Stomach (tissue), 9 donors: ENCODE measurements around the gene CNRIP1. TPM values are rescaled to one million over a fixed set of nuclear protein-coding genes. Genes with fewer than 3 reads are reported as not detected.

Experiments used
- DNase-seq, 2 donors: peaks; one replicate each; pipeline versions ENCODE4 v3.0.0 to v3.0.0-alpha.2; 2013 to 2019
- H3K27ac ChIP-seq, 5 donors: fragments of 200-600 bp in 4 of 5; sonication (generic) in 4 of 5; one replicate each; pipeline ENCODE4 v1.5.1; 2013 to 2019; ENCODE audit warnings: mild to moderate bottlenecking in 1 of 5, moderate library complexity in 1 of 5
- H3K27me3 ChIP-seq, 3 donors: fragments of 200-600 bp; sonication (generic); one replicate each; pipeline ENCODE4 v1.5.1; 2017 to 2019; ENCODE audit warnings: mixed run types in 1 of 3
- H3K36me3 ChIP-seq, 4 donors: fragments of 200-600 bp; sonication (generic); 1 replicate in 3 of 4; 2 replicates in 1 of 4; pipeline ENCODE4 v1.5.1; 2016 to 2019
- H3K4me1 ChIP-seq, 4 donors: fragments of 200-600 bp; sonication (generic); one replicate each; pipeline ENCODE4 v1.5.1; 2016 to 2019
- H3K4me3 ChIP-seq, 4 donors: fragments of 200-600 bp; sonication (generic) in 3 of 4; one replicate each; pipeline ENCODE4 v1.5.1; 2016 to 2019; ENCODE audit warnings: mild to moderate bottlenecking in 1 of 4
- H3K9me3 ChIP-seq, 4 donors: fragments of 200-600 bp; sonication (generic); one replicate each; pipeline ENCODE4 v1.5.1; 2016 to 2019
- EP300 ChIP-seq: sonication (generic); formaldehyde crosslinking; IDR thresholded peaks from one replicate; pipeline ENCODE4 v1.6.1; 2017; ENCODE audit warnings: antibody characterized with exemption
- POLR2A ChIP-seq, 4 donors: fragments of 450-650 bp; IDR thresholded peaks; one replicate each; pipeline ENCODE4 v1.6.1; 2016; ENCODE audit warnings: antibody characterized with exemption in 4 of 4, control low read depth in 2 of 4, mild to moderate bottlenecking in 1 of 4, moderate library complexity in 1 of 4
- POLR2AphosphoS5 ChIP-seq, 3 donors: sonication (generic); formaldehyde crosslinking; IDR thresholded peaks; one replicate each; pipeline ENCODE4 v1.6.1; 2016; ENCODE audit warnings: antibody characterized with exemption in 3 of 3
- WGBS, 5 donors: extraction: QIAGEN DNeasy Blood & Tissue Kit in 3 of 5; methylation state at CpG; one replicate each; pipeline versions ENCODE4 v1.1.5 to v1.1.7; 2013 to 2018; 5-methylcytosine and 5-hydroxymethylcytosine counted together
- intact Hi-C: fragments of 100-400 bp; cut with DNase I; formaldehyde crosslinking; loops from one replicate; pipeline ENCODE4 v1.15.1; 2023; ENCODE audit warnings: low total_unique reads
- polyA plus RNA-seq, 3 donors: library from polyadenylated mRNA; stranded (reverse); fragments of 200-250 nt; gene quantifications; one replicate each; pipeline ENCODE4 v1.2.3, GENCODE V29; 2013
- total RNA-seq, 5 donors: library from RNA; depleted of rRNA; stranded (reverse); fragments of >200 nt; gene quantifications; one replicate each; pipeline versions ENCODE4 v1.1.0 to v1.2.3, GENCODE V29; 2014 to 2016
- TF ChIP-seq, protein P1 (sequence below), 7 experiments: fragments of 450-650 bp in 4 of 7; fragments of 200-600 bp in 3 of 7; sonication (generic) in 3 of 7; IDR thresholded peaks; one replicate each; pipeline ENCODE4 v1.5.1; 2016 to 2019; ENCODE audit warnings: antibody characterized with exemption in 7 of 7, control low read depth in 2 of 7, mild to moderate bottlenecking in 1 of 7
- donor health status: healthy with polysubstance abuse.
- donor health status: Bipolar disorder and iron deficiency.
- donor health status: healthy.

Gene CNRIP1
- total and polyA plus RNA-seq, 8 donors = 6.2 to 107 (median 21.4) TPM; not detected in 1

DNA sequence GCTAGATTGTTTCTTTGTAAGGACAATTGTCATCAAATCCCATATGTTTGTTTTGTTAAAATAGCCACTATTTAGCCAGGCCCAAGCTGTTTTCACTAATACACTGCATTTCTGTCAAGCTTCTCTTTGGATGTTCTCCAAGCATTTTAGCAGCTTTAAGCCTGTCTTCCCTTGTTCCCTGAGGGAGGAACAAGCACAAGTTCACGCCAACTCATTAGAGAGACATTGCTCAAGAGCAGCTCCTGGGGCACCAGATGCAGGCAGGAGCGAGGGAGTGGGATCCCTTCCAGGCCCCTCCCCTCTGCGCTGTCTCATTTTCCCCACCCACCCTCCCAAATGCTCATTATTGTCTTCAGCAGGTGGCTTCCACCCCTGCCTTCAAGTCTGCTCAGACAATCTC lies 34.9 kb downstream of the CNRIP1 start:
- H3K9me3 ChIP-seq = no peaks in the 10 kb centered on the region
- TF ChIP-seq POLR2AphosphoS5 (IDR thresholded peaks at IDR 0.05) (peak in 2 of 3 donors; percentile 18 to 28), EP300 (no peak)
- WGBS, 5 donors = 47 to 86% (median 62%) methylated on average over 3 of the region's 3 CpGs
- no peaks in the 10 kb centered on the region for H3K27me3 ChIP-seq
- H3K36me3 ChIP-seq = no peaks in the 10 kb centered on the region
- intact Hi-C loops = loop anchor here (5.0 kb wide), 1 partner anchor 163 kb away; no protein-coding TSS in a partner anchor
- no peak overlapping the region for H3K4me3 ChIP-seq
- no peak overlapping the region for H3K27ac ChIP-seq
- H3K4me1 ChIP-seq = peaks cover 0 to 37% (median 17%) of the 10 kb centered on the region in 4 donors
- peak in 1 of 2 donors; percentile 60 for DNase-seq

- WGBS, 5 donors = 91 to 96% (median 93%) methylated on average over 1 of the region's 1 CpG
These were observed 36.3 kb downstream of the CNRIP1 start for GRCh38 chr2:68283419-68283812.

DNA sequence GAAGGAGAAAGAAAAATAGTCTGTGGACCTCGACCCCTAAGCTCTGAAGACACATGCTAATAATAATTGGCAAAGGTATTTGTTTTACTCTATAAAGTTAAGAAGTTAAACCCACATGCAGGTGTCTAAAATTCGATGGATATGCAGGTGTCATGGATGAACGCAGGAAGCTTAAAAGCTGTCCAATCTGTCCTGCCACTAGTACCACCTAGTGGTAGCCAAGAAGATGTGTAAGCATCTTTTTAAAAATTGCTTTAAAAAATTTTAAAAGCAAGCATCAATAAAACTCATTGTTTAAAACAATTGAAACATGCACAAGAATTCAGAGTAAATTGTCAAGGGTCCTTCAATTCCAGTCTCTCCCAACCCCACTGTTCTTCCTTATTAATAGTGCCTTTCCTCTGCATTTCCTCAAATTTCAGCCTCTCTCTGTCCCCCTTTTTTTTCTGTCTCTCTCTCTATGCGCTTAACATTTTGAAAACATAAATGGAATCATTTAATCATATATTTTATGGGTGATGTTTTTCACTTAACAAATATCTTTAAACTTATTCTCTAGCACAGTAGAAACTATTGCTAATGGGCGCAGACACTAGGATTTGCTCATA lies 36.8 kb downstream of the CNRIP1 start:
- intact Hi-C loops = loop anchor here (5.0 kb wide), 1 partner anchor 161 kb away; no protein-coding TSS in a partner anchor
- 38 to 40% (median 39%) methylated on average over 5 of the region's 5 CpGs for WGBS, 5 donors
- peaks cover 0 to 27% (median 10%) of the 10 kb centered on the region in 4 donors for H3K4me1 ChIP-seq
- H3K4me3 ChIP-seq = no peak overlapping the region
- no peak overlapping the region for H3K27ac ChIP-seq
- DNase-seq = peak in 1 of 2 donors; percentile 55
- H3K9me3 ChIP-seq = no peaks in the 10 kb centered on the region
- no peak for TF ChIP-seq EP300
- TF ChIP-seq, protein P1, sequence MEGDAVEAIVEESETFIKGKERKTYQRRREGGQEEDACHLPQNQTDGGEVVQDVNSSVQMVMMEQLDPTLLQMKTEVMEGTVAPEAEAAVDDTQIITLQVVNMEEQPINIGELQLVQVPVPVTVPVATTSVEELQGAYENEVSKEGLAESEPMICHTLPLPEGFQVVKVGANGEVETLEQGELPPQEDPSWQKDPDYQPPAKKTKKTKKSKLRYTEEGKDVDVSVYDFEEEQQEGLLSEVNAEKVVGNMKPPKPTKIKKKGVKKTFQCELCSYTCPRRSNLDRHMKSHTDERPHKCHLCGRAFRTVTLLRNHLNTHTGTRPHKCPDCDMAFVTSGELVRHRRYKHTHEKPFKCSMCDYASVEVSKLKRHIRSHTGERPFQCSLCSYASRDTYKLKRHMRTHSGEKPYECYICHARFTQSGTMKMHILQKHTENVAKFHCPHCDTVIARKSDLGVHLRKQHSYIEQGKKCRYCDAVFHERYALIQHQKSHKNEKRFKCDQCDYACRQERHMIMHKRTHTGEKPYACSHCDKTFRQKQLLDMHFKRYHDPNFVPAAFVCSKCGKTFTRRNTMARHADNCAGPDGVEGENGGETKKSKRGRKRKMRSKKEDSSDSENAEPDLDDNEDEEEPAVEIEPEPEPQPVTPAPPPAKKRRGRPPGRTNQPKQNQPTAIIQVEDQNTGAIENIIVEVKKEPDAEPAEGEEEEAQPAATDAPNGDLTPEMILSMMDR (IDR thresholded peaks at IDR 0.05) = peak in 5 of 7 experiments; percentile 12 to 67 (median 61)
- H3K27me3 ChIP-seq = no peaks in the 10 kb centered on the region
- no peaks in the 10 kb centered on the region for H3K36me3 ChIP-seq

More at GRCh38 chr2:68283419-68283812, 36.3 kb downstream of the CNRIP1 start:
- TF ChIP-seq POLR2AphosphoS5 (IDR thresholded peaks at IDR 0.05) (no peak), EP300 (no peak), POLR2A (IDR thresholded peaks at IDR 0.05) (no peak)
- TF ChIP-seq, protein P1 (IDR thresholded peaks at IDR 0.05) = no peak
- H3K27me3 ChIP-seq = no peaks in the 10 kb centered on the region
- H3K36me3 ChIP-seq = no peaks in the 10 kb centered on the region
- H3K9me3 ChIP-seq = no peaks in the 10 kb centered on the region
- intact Hi-C loops = loop anchor here (5.0 kb wide), 1 partner anchor 161 kb away; no protein-coding TSS in a partner anchor
- no peak overlapping the region for H3K4me3 ChIP-seq
- peaks cover 0 to 32% (median 14%) of the 10 kb centered on the region in 4 donors for H3K4me1 ChIP-seq
- DNase-seq = no peak
- H3K27ac ChIP-seq = no peak overlapping the region

- DNase-seq = no peak
- no peak overlapping the region for H3K27ac ChIP-seq
- intact Hi-C loops = loop anchor here (5.0 kb wide), 1 partner anchor 158 kb away; no protein-coding TSS in a partner anchor
- H3K4me3 ChIP-seq = no peak overlapping the region
- no peaks in the 10 kb centered on the region for H3K36me3 ChIP-seq
- no peaks in the 10 kb centered on the region for H3K9me3 ChIP-seq
- TF ChIP-seq POLR2A (IDR thresholded peaks at IDR 0.05) = no peak
- TF ChIP-seq EP300 = no peak
- TF ChIP-seq POLR2AphosphoS5 (IDR thresholded peaks at IDR 0.05) = no peak
- TF ChIP-seq, protein P1 (IDR thresholded peaks at IDR 0.05) = no peak
- 84 to 97% (median 95%) methylated on average over 1 of the region's 1 CpG for WGBS, 5 donors
- H3K27me3 ChIP-seq = no peaks in the 10 kb centered on the region
- H3K4me1 ChIP-seq = peaks cover 0 to 16% (median 4%) of the 10 kb centered on the region in 4 donors
These were observed 39.0 kb downstream of the CNRIP1 start for GRCh38 chr2:68280796-68281195.

DNA sequence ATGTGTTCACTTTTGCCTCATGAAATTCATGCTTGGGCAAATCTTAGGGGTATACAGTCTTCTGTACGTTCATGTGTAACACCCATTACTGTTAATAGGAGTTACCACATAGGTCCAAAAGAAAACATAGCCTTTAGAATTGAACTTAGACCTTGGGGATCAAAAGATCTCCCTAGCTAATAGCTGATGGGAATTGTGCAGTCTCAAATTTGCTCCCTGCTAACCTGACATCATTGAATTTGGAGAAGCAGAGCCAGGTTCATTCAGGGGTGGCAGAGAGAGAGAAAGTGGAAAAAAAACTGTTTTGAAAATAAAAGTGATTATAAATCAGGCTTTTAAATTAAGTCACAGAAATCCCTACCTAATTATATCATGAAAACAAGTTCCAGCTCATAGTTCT lies 39.4 kb downstream of the CNRIP1 start:
- Histone ChIP-seq H3K4me3 (no peak overlapping the region), H3K27me3 (no peaks in the 10 kb centered on the region), H3K9me3 (no peaks in the 10 kb centered on the region), H3K27ac (no peak overlapping the region), H3K4me1 (peaks cover 0 to 16% (median 4%) of the 10 kb centered on the region in 4 donors), H3K36me3 (no peaks in the 10 kb centered on the region)
- DNase-seq = no peak
- TF ChIP-seq, protein P1 (IDR thresholded peaks at IDR 0.05) = no peak
- no peak for TF ChIP-seq POLR2AphosphoS5 (IDR thresholded peaks at IDR 0.05)
- TF ChIP-seq POLR2A (IDR thresholded peaks at IDR 0.05) = no peak
- TF ChIP-seq EP300 = no peak
- intact Hi-C loops = loop anchor here (5.0 kb wide), 1 partner anchor 158 kb away; no protein-coding TSS in a partner anchor
- WGBS, 5 donors = 45 to 64% (median 51%) methylated on average over 1 of the region's 1 CpG
